NCI-H1105 (cell line): ENCODE results near the gene CCDC152.
"Not testable (repeated sequence)": the region's sequence is repeated elsewhere in the genome, so short reads cannot be mapped to it uniquely, and the experiment has no call there.

Experiments used
- DNase-seq: peaks from one replicate; lab custom pipeline; 2025; lab: John Stamatoyannopoulos, UW

CCDC152 gene

GRCh38 chr5:42812620-42813019 is 56.0 kb downstream of the CCDC152 start:
- DNase-seq, result no peak

DNA sequence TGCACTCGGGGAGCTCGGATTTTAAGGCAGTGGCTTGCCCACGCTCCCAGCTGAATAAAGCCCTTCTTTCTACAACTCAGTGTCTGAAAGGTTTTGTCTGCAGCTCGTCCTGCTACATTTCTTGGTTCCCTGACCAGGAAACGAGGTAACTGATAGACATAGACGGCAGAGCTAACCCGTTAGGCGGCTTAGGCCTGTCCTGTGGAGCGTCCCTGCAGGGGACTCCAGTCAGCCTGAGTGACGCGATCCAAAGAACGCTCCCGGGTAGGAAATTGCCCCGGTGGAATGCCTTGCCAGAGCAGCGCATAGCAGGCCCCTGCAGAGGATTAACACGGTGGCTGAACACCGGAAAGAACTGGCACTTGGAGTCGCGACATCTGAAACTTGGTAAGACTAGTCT is 56.9 kb downstream of the CCDC152 start:
- no peak for DNase-seq

- DNase-seq, result not testable (repeated sequence)
These were observed 59.9 kb downstream of the CCDC152 start for GRCh38 chr5:42816546-42816945.

GRCh38 chr5:42819745-42820144 is 63.1 kb downstream of the CCDC152 start:
- no peak for DNase-seq

GRCh38 chr5:42822548-42822947 is 65.9 kb downstream of the CCDC152 start:
- DNase-seq, result no peak

DNA sequence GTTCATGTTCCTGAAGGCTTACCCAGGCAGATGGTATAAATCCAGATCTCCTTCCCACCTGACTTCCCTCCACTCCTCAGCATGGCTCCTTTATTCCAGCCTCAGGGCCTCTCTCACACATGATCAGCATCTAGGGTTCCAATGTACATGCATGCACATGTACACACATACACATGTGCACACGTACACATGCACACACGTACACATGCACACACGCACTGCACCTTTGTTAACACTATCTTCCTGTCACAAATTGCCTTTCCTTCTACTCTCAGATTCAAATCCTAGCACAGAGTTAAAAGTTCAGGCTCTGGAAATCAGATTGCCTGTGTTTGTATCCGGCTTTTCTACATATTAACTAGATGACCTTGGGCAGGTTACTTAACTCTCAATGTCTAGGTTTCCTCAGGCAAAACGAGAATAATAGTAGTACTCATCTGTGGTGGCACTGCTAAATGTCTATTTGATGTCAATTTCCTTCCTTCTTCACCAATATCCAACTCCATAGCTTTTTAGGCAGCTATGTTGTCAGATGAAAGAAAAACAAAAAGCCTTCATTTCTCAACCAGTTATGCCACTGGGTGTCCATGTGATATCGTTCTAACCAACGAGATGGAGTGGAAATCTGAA is 67.8 kb downstream of the CCDC152 start:
- no peak for DNase-seq

GRCh38 chr5:42825422-42826148 is 69.0 kb downstream of the CCDC152 start:
- no peak for DNase-seq

GRCh38 chr5:42826757-42827515 is 70.3 kb downstream of the CCDC152 start:
- DNase-seq, result no peak

GRCh38 chr5:42828671-42829070 is 72.1 kb downstream of the CCDC152 start:
- no peak for DNase-seq

GRCh38 chr5:42830924-42831323 is 74.3 kb downstream of the CCDC152 start:
- no peak for DNase-seq

DNA sequence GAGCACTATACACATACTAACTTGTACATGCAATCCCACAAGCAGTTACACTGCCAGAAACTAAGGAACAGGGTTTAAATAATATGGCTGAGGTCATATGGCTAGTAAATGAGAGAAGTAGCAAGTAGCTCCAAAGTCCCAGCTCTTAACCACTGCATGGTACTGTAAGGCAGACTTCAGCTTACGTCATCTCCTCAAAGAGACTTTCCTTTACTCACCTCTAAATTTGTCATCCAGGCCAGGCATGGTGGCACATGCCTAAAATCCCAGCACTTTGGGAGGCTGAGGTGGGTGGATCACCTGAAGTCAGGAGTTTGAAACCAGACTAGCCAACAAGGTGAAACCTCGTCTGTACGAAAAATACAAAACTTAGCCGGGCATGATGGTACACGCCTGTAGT is 75.4 kb downstream of the CCDC152 start:
- no peak for DNase-seq

- DNase-seq, result no peak
These were observed 79.6 kb downstream of the CCDC152 start for GRCh38 chr5:42836070-42836769.

DNA sequence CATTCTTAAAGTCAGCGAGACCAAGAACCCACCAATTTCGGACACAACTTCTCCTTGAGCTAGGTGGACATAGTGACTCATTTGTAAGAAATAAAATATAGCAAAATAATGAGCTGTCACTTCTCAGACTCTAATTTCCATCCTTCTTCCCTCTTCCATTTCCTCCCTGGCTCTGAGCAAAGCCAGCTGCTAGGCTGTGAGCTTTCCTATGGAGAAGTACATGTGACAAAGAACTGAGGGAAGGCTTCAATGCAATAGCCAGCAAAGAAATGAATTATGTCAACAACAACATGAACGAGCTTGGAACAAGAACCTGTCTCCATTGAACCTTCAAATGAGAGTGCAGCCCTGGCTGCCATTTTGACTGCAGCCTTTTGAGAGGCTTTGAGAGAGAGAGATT is 81.0 kb downstream of the CCDC152 start:
- no peak for DNase-seq

DNA sequence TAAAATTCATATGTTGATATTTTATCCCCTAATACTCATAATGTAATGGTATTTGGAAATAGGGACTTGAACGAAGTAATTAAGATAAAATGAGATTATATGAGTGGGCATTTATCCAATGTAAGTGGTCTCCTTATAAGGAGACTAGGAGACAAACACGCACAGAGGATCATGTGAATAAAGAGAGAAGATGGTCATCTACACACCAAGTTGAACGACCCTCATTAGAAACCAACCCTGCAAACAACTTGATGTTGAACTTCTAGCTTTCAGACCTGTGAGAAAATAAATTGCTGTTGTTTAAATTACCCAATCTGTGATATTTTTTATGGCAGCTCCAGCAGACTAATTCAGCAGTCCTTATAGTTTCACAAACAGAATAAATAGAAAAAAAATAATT is 82.6 kb downstream of the CCDC152 start:
- DNase-seq, result no peak

DNA sequence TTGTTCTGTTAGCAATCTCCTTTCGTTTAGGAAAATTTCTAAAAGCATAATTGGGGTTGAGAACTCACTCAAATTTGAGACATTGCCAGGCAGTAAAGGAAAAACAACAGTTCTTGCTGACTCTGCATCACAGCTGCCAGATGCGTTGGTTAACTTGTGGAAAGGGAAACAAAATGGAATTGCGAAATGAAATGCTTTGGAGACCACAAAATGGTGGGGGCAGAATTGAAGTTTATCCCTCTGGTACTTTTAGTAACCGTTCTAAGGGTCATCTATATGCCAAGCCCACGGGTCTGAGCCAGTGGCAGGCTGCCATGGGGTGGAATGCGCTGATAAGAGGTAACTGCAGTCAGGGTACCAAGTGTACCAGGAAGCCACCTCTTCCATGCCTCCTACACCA is 83.7 kb downstream of the CCDC152 start:
- DNase-seq, result peak; percentile 12

- no peak for DNase-seq
These were observed 84.4 kb downstream of the CCDC152 start for GRCh38 chr5:42840842-42841567.

GRCh38 chr5:42842921-42843641 is 86.5 kb downstream of the CCDC152 start:
- no peak for DNase-seq

DNA sequence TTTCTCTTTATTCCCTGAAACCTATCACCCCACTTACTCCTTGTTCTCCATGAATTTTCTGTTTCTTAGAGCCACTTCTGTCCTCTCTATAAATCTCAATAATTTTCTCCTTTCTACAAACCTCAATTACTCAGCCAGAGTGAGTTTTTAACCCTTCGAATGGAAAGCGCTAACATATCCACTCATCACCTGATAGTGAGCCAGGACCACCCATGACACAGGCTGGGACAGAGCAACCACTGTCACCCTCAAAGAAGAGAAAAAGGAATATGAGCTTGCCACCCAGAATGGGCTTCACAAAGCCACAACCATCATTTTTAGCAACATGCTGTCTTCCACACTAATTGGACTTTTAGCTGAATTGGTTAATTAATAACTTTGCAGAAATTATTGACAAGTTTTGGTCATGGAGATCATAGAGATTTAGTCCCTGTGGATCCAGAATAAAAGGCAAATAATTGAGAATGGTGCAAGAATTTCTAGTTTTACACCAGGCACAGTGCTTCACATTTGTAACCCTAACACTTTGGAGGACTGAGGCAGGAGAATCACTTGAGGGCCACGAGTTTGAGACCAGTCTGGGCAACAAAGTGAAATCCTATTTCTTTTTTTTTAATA is 87.2 kb downstream of the CCDC152 start:
- no peak for DNase-seq

GRCh38 chr5:42844408-42844807 is 87.8 kb downstream of the CCDC152 start:
- not testable (repeated sequence) for DNase-seq

GRCh38 chr5:42848545-42848944 is 91.9 kb downstream of the CCDC152 start:
- DNase-seq, result no peak

DNA sequence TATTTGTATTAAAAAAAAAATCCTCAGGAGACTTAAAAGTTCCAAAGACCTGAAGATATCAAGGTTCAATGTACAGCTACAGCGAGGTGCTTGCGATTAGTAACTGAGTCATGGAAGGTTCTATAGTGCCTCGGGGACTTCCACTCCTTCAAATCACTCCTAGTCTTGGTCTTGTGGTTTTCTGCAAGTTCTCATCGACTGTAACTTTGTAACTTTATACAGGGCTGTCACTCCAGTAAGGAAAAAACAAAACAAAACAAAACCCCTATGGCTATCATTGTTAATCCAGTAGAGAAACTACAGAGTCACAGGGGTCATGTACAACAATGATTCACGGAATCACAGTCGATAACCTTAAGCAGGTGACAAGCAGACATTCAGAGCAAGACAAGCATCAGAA is 94.9 kb downstream of the CCDC152 start:
- DNase-seq, result no peak
